Keratinocyte (primary cell): Measurements from ENCODE around the gene CCDC192.

Experiments
- EZH2 ChIP-seq: IDR thresholded peaks from one replicate; pipeline ENCODE4 v1.6.1; 2012; ENCODE audit warnings: inconsistent platforms, mild to moderate bottlenecking, low read length, moderate library complexity
- TF ChIP-seq, protein P1 (sequence below), 3 experiments: IDR thresholded peaks in 1 of 3; conservative IDR thresholded peaks in 1 of 3; optimal IDR thresholded peaks in 1 of 3; 2 replicates in 2 of 3; 3 replicates in 1 of 3; pipeline versions ENCODE3 to v1.5.1; 2011; ENCODE audit warnings: low read length in 3 of 3, mild to moderate bottlenecking in 3 of 3, moderate library complexity in 2 of 3, control low read depth in 1 of 3, inconsistent platforms in 1 of 3; ENCODE audit not compliant: insufficient read depth in 2 of 3; ENCODE audit errors: extremely low read depth in 1 of 3

DNA sequence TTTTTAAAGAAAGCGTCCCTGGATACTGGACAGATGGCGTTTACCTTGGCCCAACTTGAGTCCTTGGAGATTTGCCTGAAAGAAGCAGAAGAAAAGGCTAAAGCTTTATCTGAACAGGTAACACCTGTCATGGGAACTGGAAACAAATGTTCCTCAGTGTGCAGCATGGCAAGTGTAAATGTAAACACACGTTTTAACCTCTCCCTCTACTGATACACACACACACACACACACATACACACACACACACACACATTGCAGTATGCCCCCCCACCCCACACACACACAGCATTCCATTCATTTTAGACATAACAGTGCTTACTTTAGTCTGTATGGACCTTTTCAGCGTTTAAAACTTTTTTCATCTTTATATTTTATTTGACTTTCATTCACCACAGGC is 51.1 kb downstream of the CCDC192 start:
- TF ChIP-seq, protein P1, sequence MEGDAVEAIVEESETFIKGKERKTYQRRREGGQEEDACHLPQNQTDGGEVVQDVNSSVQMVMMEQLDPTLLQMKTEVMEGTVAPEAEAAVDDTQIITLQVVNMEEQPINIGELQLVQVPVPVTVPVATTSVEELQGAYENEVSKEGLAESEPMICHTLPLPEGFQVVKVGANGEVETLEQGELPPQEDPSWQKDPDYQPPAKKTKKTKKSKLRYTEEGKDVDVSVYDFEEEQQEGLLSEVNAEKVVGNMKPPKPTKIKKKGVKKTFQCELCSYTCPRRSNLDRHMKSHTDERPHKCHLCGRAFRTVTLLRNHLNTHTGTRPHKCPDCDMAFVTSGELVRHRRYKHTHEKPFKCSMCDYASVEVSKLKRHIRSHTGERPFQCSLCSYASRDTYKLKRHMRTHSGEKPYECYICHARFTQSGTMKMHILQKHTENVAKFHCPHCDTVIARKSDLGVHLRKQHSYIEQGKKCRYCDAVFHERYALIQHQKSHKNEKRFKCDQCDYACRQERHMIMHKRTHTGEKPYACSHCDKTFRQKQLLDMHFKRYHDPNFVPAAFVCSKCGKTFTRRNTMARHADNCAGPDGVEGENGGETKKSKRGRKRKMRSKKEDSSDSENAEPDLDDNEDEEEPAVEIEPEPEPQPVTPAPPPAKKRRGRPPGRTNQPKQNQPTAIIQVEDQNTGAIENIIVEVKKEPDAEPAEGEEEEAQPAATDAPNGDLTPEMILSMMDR (optimal IDR thresholded peaks at IDR 0.05 in 1 of 3, IDR thresholded peaks at IDR 0.05 in 1 of 3, conservative IDR thresholded peaks at IDR 0.05 in 1 of 3; ENCODE audit: extremely low read depth in 1 of 3, insufficient read depth in 2 of 3, low read length in 3 of 3) = no peak
- no peak for TF ChIP-seq EZH2
